Keratinocyte (primary cell): ENCODE measurements around the gene MARCHF2. TPM values are rescaled to one million over a fixed set of nuclear protein-coding genes. Genes with fewer than 3 reads are reported as not detected.

ENCODE experiments used
- DNase-seq: peaks from one replicate; pipeline ENCODE4 v3.0.0-alpha.2; 2011; ENCODE audit warnings: low read depth, missing footprints, low spot score
- FAIRE-seq: peaks from 2 replicates; lab custom pipeline; 2011; peaks lifted over from hg19 to GRCh38; lab: Jason Lieb, UNC
- H2AFZ ChIP-seq: 2 replicates; pipeline ENCODE4 v1.6.0; 2012; ENCODE audit warnings: low read length, control low read depth, inconsistent platforms; ENCODE audit not compliant: control insufficient read depth
- H3K27ac ChIP-seq: 2 replicates; pipeline ENCODE4 v1.5.1; 2011; ENCODE audit warnings: low read length; ENCODE audit not compliant: control insufficient read depth, insufficient read depth
- H3K27me3 ChIP-seq: 3 replicates; pipeline ENCODE4 v1.6.0; 2011; ENCODE audit warnings: low read length; ENCODE audit not compliant: control insufficient read depth, insufficient read depth; ENCODE audit errors: extremely low read depth
- H3K36me3 ChIP-seq, 2 experiments: 2 replicates in 1 of 2; 3 replicates in 1 of 2; pipeline ENCODE4 v1.5.1; 2011; ENCODE audit warnings: low read length in 2 of 2, mild to moderate bottlenecking in 1 of 2; ENCODE audit not compliant: control insufficient read depth in 2 of 2, insufficient read depth in 2 of 2; ENCODE audit errors: extremely low read depth in 1 of 2
- H3K4me1 ChIP-seq: 3 replicates; pipeline ENCODE4 v1.5.1; 2011; ENCODE audit warnings: low read length; ENCODE audit not compliant: control insufficient read depth, insufficient read depth; ENCODE audit errors: extremely low read depth
- H3K4me2 ChIP-seq: 3 replicates; pipeline ENCODE4 v1.6.0; 2011; ENCODE audit warnings: low read depth, low read length; ENCODE audit not compliant: control insufficient read depth, insufficient read depth; ENCODE audit errors: extremely low read depth
- H3K4me3 ChIP-seq, 3 experiments: fragments of 200-600 bp in 1 of 3; sonication (generic) in 1 of 3; 2 replicates in 2 of 3; 3 replicates in 1 of 3; pipeline ENCODE4 v1.5.1; 2011 to 2016; ENCODE audit warnings: low read length in 3 of 3, mild to moderate bottlenecking in 3 of 3, control low read depth in 2 of 3, inconsistent platforms in 1 of 3, low read depth in 1 of 3, mixed read lengths in 1 of 3, mixed run types in 1 of 3, moderate library complexity in 1 of 3; ENCODE audit not compliant: control insufficient read depth in 2 of 3, insufficient read depth in 2 of 3; ENCODE audit errors: extremely low read depth in 1 of 3
- H3K79me2 ChIP-seq: 2 replicates; pipeline ENCODE4 v1.6.0; 2012; ENCODE audit warnings: low read length; ENCODE audit not compliant: control insufficient read depth, insufficient read depth
- H3K9ac ChIP-seq: 3 replicates; pipeline ENCODE4 v1.6.0; 2011; ENCODE audit warnings: low read length; ENCODE audit not compliant: control insufficient read depth, insufficient read depth; ENCODE audit errors: extremely low read depth
- H3K9me1 ChIP-seq: 3 replicates; pipeline ENCODE4 v1.6.0; 2011; ENCODE audit warnings: low read length; ENCODE audit not compliant: control insufficient read depth, insufficient read depth; ENCODE audit errors: extremely low read depth
- H3K9me3 ChIP-seq: 2 replicates; pipeline ENCODE4 v1.5.1; 2012; ENCODE audit warnings: low read depth, low read length; ENCODE audit not compliant: control insufficient read depth
- H4K20me1 ChIP-seq: 3 replicates; pipeline ENCODE4 v1.6.0; 2011; ENCODE audit warnings: low read length; ENCODE audit not compliant: control insufficient read depth, insufficient read depth; ENCODE audit errors: extremely low read depth
- CTCF ChIP-seq, 3 experiments: IDR thresholded peaks in 1 of 3; conservative IDR thresholded peaks in 1 of 3; optimal IDR thresholded peaks in 1 of 3; 2 replicates in 2 of 3; 3 replicates in 1 of 3; pipeline versions ENCODE3 to v1.5.1; 2011; ENCODE audit warnings: low read length in 3 of 3, mild to moderate bottlenecking in 3 of 3, moderate library complexity in 2 of 3, control low read depth in 1 of 3, inconsistent platforms in 1 of 3; ENCODE audit not compliant: insufficient read depth in 2 of 3; ENCODE audit errors: extremely low read depth in 1 of 3
- EZH2 ChIP-seq: IDR thresholded peaks from one replicate; pipeline ENCODE4 v1.6.1; 2012; ENCODE audit warnings: inconsistent platforms, mild to moderate bottlenecking, low read length, moderate library complexity
- dilution Hi-C: fragments of 300-500 bp; cut with MboI; formaldehyde crosslinking; loops from one replicate; pipeline ENCODE4 v1.7.0; 2020; ENCODE audit warnings: low sequenced_read_pairs; ENCODE audit not compliant: extremely low pct_ligation_motif_present
- polyA plus RNA-seq, 5 experiments: library from polyadenylated mRNA; depleted of rRNA in 3 of 5; stranded (reverse) in 3 of 5; stranded (forward) in 1 of 5; unstranded in 1 of 5; fragments of >200 nt; gene quantifications; 1 replicate in 1 of 5; 2 replicates in 3 of 5; 3 replicates in 1 of 5; pipeline versions ENCODE4 v1.2.1 to v1.2.3, GENCODE V29; 2011 to 2012; ENCODE audit warnings: missing spikeins in 2 of 5, low read depth in 1 of 5, low replicate concordance in 1 of 5

Gene MARCHF2
- polyA plus RNA-seq, 1 donor (not counting 4 experiments of a cell fraction or from before 2014, with no cell fraction given) = 13.7 TPM

DNA sequence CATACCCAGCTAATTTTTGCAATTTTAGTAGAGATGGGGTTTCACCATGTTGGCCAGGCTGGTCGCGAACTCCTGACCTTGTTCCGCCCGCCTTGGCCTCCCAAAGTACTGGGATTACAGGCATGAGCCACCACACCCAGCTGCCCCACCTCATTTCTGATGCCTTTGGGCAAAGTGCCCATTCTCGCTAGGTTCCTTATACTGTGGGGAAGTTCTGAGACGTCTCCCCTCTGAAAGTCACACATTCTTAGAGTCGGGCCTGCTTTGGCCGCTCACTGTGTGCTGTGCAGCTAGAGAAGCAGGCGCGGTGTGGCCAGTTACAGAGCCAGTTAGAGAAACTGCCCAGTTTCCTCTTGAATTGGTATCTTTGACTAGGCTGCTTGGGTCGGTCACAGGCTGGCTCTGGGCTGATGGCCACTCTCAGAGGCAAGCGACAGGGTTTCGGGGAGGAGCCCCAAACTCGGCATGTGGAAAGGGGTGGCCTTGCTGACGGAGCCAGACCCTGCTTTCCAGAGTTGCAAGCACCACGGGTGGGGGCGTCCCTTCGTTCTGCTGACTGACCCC, 71.3 kb downstream of the MARCHF2 start:
- peaks cover 32% of the 10 kb centered on the region for H3K79me2 ChIP-seq
- dilution Hi-C loops = no loop called here
- H3K36me3 ChIP-seq = peaks cover 43 to 50% of the 10 kb centered on the region in 2 experiments
- H2AFZ ChIP-seq = no peak overlapping the region
- no peak overlapping the region for H3K27ac ChIP-seq
- FAIRE-seq (no peak), DNase-seq (no peak)
- H3K9me3 ChIP-seq = no peaks in the 10 kb centered on the region
- TF ChIP-seq CTCF (optimal IDR thresholded peaks at IDR 0.05 in 1 of 3, IDR thresholded peaks at IDR 0.05 in 1 of 3, conservative IDR thresholded peaks at IDR 0.05 in 1 of 3; ENCODE audit: extremely low read depth in 1 of 3, insufficient read depth in 2 of 3, low read length in 3 of 3) (no peak), EZH2 (no peak)
- no peak overlapping the region for H3K4me2 ChIP-seq
- peaks cover 4% of the 10 kb centered on the region for H3K9me1 ChIP-seq
- no peak overlapping the region for H3K4me3 ChIP-seq
- H3K4me1 ChIP-seq = peaks cover 24% of the 10 kb centered on the region
- no peaks in the 10 kb centered on the region for H3K27me3 ChIP-seq
- peaks cover 16% of the 10 kb centered on the region for H4K20me1 ChIP-seq
- H3K9ac ChIP-seq = no peak overlapping the region

GRCh38 chr19:8485561-8486371, 72.7 kb downstream of the MARCHF2 start:
- Histone ChIP-seq H3K27me3 (no peaks in the 10 kb centered on the region), H3K4me2 (no peak overlapping the region), H3K9me3 (no peaks in the 10 kb centered on the region), H3K36me3 (peaks cover 42 to 50% of the 10 kb centered on the region in 2 experiments), H3K4me1 (peaks cover 30% of the 10 kb centered on the region), H3K27ac (no peak overlapping the region), H3K9me1 (peaks cover 4% of the 10 kb centered on the region), H3K79me2 (peaks cover 32% of the 10 kb centered on the region), H4K20me1 (peaks cover 16% of the 10 kb centered on the region), H2AFZ (no peak overlapping the region), H3K4me3 (no peak overlapping the region), H3K9ac (no peak overlapping the region)
- FAIRE-seq = no peak
- dilution Hi-C loops = no loop called here
- TF ChIP-seq CTCF (optimal IDR thresholded peaks at IDR 0.05 in 1 of 3, IDR thresholded peaks at IDR 0.05 in 1 of 3, conservative IDR thresholded peaks at IDR 0.05 in 1 of 3; ENCODE audit: extremely low read depth in 1 of 3, insufficient read depth in 2 of 3, low read length in 3 of 3) (no peak), EZH2 (no peak)
- DNase-seq = no peak
